ENCODE data around the gene INTS12.
A peak's percentile ranks its signal among the peaks of the same experiment; 100 is the strongest.

Gene INTS12

DNA sequence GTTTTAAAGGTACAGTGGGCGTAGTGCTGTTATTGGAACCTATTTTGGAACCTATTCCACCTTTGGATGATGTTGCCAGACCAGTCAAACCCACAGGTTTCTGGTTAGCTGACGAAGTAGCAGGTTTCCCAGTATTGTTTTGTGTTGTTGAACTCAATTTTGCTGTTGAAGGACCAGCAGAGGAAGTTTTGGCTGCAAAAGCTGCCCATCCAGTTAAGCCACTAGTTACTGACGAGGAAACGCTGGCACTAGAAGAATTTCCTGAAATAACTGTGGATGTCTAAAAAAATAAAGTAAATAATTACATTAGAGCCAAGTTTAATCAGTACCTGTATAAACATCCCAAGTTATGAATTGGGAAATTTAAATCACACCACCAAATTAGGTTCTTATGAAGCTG lies 25.5 kb downstream of the INTS12 start:
- DNase-seq (ENCODE audit: low spot score) = no peak

GRCh38 chr4:105679186-105679585 lies 29.3 kb downstream of the INTS12 start:
- no peak for DNase-seq (ENCODE audit: low spot score)

- DNase-seq (ENCODE audit: low spot score) = no peak
Observed at GRCh38 chr4:105677709-105678108, 30.8 kb downstream of the INTS12 start.

GRCh38 chr4:105674011-105674410 lies 34.5 kb downstream of the INTS12 start:
- DNase-seq (ENCODE audit: low spot score) = no peak

DNA sequence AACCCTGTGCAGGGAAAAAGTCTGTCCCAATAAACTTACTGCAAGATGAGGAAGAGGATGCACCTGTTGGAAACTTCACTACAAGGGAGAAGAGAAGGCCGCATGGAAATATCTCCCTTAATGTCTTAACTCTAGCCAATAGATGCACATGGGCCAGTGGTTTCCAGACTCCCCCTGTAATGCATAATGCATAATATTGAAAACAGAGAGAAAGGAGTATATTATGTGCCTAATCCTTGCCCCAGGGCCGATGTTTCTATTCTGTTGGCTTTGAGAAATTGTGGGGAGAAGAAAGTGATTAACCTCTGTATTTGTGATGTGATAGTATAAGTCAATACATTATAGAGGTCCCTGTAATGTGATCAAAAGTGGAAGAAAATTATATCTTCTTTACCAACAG lies 37.2 kb downstream of the INTS12 start:
- DNase-seq (ENCODE audit: low spot score) = no peak

DNA sequence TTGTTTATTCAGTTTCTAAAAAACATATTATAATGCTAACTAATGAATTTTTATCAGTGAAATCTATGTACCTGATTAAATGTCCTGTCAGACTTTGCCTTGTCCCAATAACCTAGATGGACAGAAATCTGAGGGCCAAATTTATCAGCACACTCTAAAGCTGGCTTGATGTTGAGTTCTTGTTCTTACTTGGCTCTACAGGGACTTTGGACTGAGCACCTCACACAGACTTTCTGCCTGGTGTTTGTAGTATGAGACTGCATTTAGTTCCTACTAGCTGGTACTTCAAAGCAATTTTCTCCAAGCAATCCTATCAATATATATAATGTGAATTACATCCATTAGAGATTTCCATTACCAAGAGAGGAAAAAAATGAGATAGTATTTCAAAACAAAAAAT lies 37.8 kb downstream of the INTS12 start:
- no peak for DNase-seq (ENCODE audit: low spot score)

GRCh38 chr4:105666693-105667092 lies 41.8 kb downstream of the INTS12 start:
- DNase-seq (ENCODE audit: low spot score) = peak; percentile 53

GRCh38 chr4:105662935-105663675 lies 45.4 kb downstream of the INTS12 start:
- DNase-seq (ENCODE audit: low spot score) = no peak

GRCh38 chr4:105661028-105661427 lies 47.5 kb downstream of the INTS12 start:
- DNase-seq (ENCODE audit: low spot score) = no peak

GRCh38 chr4:105659190-105659589 lies 49.3 kb downstream of the INTS12 start:
- DNase-seq (ENCODE audit: low spot score) = no peak

GRCh38 chr4:105657117-105657765 lies 51.2 kb downstream of the INTS12 start:
- no peak for DNase-seq (ENCODE audit: low spot score)

- no peak for DNase-seq (ENCODE audit: low spot score)
Observed at GRCh38 chr4:105652286-105652888, 56.1 kb downstream of the INTS12 start.

GRCh38 chr4:105651884-105652283 lies 56.6 kb downstream of the INTS12 start:
- DNase-seq (ENCODE audit: low spot score) = no peak

DNA sequence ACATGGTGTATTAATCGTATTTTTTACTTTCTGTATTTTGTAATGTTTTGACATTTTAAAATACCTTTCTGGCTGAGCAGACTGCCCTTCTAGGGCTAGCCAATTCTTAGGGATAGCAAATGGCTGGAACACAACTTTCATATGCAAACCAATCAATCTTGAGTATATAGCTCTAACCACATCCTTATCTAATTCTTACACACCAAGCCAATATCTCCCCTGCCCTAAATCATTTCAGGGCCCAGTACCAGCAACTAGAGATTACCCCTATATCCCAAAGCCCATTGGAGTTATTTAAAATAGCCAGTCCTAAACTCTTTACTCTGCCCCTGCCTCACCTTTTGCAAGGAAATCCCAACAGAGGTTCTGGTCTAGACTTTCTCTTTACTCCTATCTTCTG lies 58.3 kb downstream of the INTS12 start:
- DNase-seq (ENCODE audit: low spot score) = no peak

GRCh38 chr4:105645440-105645839 lies 63.0 kb downstream of the INTS12 start:
- no peak for DNase-seq (ENCODE audit: low spot score)

DNA sequence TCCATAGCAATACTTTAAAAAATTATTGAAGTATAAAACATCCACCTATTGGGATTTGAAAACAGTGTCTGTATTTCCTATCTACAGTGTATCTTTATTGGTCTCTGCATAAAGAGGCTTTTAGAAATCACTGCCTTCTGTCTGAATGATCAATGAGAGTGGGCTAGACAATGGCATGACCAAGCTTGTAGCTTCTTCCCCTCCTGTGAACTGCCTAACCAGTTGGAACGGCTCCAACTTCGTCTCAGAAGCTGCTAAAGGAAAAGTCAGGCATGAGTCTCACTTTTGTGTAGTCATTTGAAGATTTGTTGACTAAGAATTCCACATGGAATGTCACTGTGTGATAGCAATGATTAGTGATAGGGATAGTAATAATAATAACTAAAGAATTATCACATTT lies 64.2 kb downstream of the INTS12 start:
- peak; percentile 30 for DNase-seq (ENCODE audit: low spot score)

DNA sequence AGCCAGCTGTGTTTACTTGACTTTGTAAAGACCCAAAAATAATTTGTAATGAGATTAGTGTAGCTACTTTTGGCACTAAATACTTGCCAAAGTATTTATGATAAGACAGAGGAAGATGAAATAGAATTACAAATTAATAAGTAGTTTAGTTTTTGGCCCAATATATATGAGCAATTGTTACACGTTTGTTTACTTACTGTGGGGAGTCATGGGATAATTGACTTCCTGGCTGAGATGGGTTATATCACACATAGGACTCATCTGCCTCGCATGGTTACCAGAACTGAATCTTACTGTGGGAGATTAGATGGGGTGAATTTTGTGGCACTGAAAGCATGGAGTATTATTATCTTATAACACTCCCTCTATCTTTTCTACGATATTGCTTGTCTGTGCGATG lies 66.6 kb downstream of the INTS12 start:
- no peak for DNase-seq (ENCODE audit: low spot score)

GRCh38 chr4:105637408-105638176 lies 70.9 kb downstream of the INTS12 start:
- DNase-seq (ENCODE audit: low spot score) = no peak

- no peak for DNase-seq (ENCODE audit: low spot score)
Observed at GRCh38 chr4:105634402-105635080, 73.9 kb downstream of the INTS12 start.

DNA sequence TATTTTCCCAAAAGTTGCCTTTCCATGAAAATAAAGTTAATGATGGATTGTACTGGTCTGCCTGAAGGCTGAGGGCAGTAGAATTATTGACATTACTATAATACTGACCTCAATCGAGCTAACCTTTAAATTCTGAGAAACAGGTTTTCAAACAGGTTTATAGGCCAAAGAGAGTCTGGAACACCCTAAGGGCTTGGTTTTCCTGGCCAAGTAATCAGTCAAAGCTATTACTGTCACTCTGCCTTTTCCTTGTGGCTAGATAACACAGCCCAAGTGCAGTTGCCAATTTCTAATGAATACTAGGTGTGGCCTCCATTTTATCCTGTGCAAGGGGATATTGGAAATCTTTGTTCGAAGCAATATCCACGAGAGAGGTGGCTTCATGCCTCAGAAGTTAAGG lies 75.2 kb downstream of the INTS12 start:
- no peak for DNase-seq (ENCODE audit: low spot score)
